Mesendoderm (in vitro differentiated cells): ENCODE measurements around the gene CPOX. TPM values are rescaled to one million over a fixed set of nuclear protein-coding genes. Genes with fewer than 3 reads are reported as not detected.
"Not testable (repeated sequence)": the region's sequence is repeated elsewhere in the genome, so short reads cannot be mapped to it uniquely, and the experiment has no call there.

Experiments
- DNase-seq: peaks from one replicate; pipeline ENCODE4 v3.0.0; 2013
- H2AK5ac ChIP-seq: 2 replicates; pipeline ENCODE4 v1.6.1; 2013; ENCODE audit warnings: low read length, inconsistent platforms
- H2BK120ac ChIP-seq: 2 replicates; pipeline ENCODE4 v1.6.1; 2013; ENCODE audit warnings: low read depth, mild to moderate bottlenecking, low read length, moderate library complexity, mixed read lengths
- H2BK15ac ChIP-seq: replicated peaks from 2 replicates; pipeline ENCODE4 v1.6.1; 2013; ENCODE audit warnings: low read depth, mild to moderate bottlenecking, moderate library complexity
- H2BK5ac ChIP-seq: 2 replicates; pipeline ENCODE4 v1.6.1; 2013; ENCODE audit warnings: low read length, inconsistent platforms
- H3K18ac ChIP-seq: 2 replicates; pipeline ENCODE4 v1.6.1; 2013; ENCODE audit warnings: mild to moderate bottlenecking, low read length, mixed read lengths
- H3K23ac ChIP-seq: one replicate; pipeline ENCODE4 v1.6.1; 2013; ENCODE audit warnings: low read length
- H3K27ac ChIP-seq: 2 replicates; pipeline ENCODE4 v1.5.1; 2013; ENCODE audit warnings: low read depth, mild to moderate bottlenecking, inconsistent platforms, low read length, moderate library complexity
- H3K27me3 ChIP-seq: 2 replicates; pipeline ENCODE4 v1.6.1; 2013; ENCODE audit warnings: low read length, control low read depth, mild to moderate bottlenecking, inconsistent platforms; ENCODE audit not compliant: insufficient read depth, poor library complexity
- H3K36me3 ChIP-seq: 2 replicates; pipeline ENCODE4 v1.6.1; 2013; ENCODE audit warnings: low read length, inconsistent platforms; ENCODE audit not compliant: control insufficient read depth, insufficient read depth
- H3K4ac ChIP-seq: one replicate; pipeline ENCODE4 v1.6.1; 2013; ENCODE audit warnings: low read depth, mild to moderate bottlenecking, low read length, moderate library complexity
- H3K4me1 ChIP-seq: 2 replicates; pipeline ENCODE4 v1.6.1; 2013; ENCODE audit warnings: low read depth, low read length, inconsistent platforms; ENCODE audit not compliant: control insufficient read depth
- H3K4me2 ChIP-seq: 2 replicates; pipeline ENCODE4 v1.6.1; 2013; ENCODE audit warnings: low read length
- H3K4me3 ChIP-seq: 2 replicates; pipeline ENCODE4 v1.5.1; 2013; ENCODE audit warnings: mild to moderate bottlenecking, low read length
- H3K56ac ChIP-seq: one replicate; pipeline ENCODE4 v1.6.1; 2013; ENCODE audit warnings: low read length
- H3K79me1 ChIP-seq: 2 replicates; pipeline ENCODE4 v1.6.1; 2013; ENCODE audit warnings: low read length, inconsistent platforms
- H3K79me2 ChIP-seq: 2 replicates; pipeline ENCODE4 v1.6.1; 2013; ENCODE audit warnings: mild to moderate bottlenecking, low read length; ENCODE audit not compliant: control insufficient read depth, insufficient read depth
- H3K9ac ChIP-seq: 2 replicates; pipeline ENCODE4 v1.6.1; 2013; ENCODE audit warnings: low read length, inconsistent platforms
- H4K5ac ChIP-seq: one replicate; pipeline ENCODE4 v1.6.1; 2013; ENCODE audit warnings: low read length
- H4K8ac ChIP-seq: one replicate; pipeline ENCODE4 v1.6.1; 2013; ENCODE audit warnings: low read depth, mild to moderate bottlenecking, control low read depth, low read length, moderate library complexity
- WGBS: extraction: QIAGEN DNeasy Blood & Tissue Kit; methylation state at CpG from one replicate; pipeline ENCODE4 v1.1.7; 2013; ENCODE audit warnings: low lambda C conversion rate, missing lambda C conversion rate; ENCODE audit not compliant: insufficient coverage; ENCODE audit errors: extremely low coverage; 5-methylcytosine and 5-hydroxymethylcytosine counted together
- polyA plus RNA-seq, 2 experiments: library from polyadenylated mRNA; stranded (reverse); fragments of 200-250 nt; gene quantifications; one replicate each; pipeline ENCODE4 v1.2.3, GENCODE V29; 2013

CPOX gene
- polyA plus RNA-seq (2013, experiment 1 of 2): 11.0 TPM
- 11.1 TPM for polyA plus RNA-seq (2013, experiment 2 of 2)

GRCh38 chr3:98593046-98593936 lies at the start of gene CPOX:
CPOX (minus strand) TSS chr3:98593611; CDS start chr3:98593504, 107 bp downstream.
- Histone ChIP-seq H3K4me3 (peak within 1 kb of the TSS; percentile 68), H3K9ac (peak within 1 kb of the TSS; percentile 81), H3K56ac (peak within 1 kb of the TSS; percentile 85), H3K4ac (peak within 1 kb of the TSS; percentile 5), H3K27me3 (no peaks in the 10 kb centered on the region), H2BK15ac (no peak within 1 kb of the TSS), H3K18ac (peak within 1 kb of the TSS; percentile 35), H4K8ac (no peak within 1 kb of the TSS), H3K27ac (peak within 1 kb of the TSS; percentile 33), H3K36me3 (no peaks in the 10 kb centered on the region), H2AK5ac (no peak within 1 kb of the TSS), H2BK5ac (no peak within 1 kb of the TSS), H3K79me1 (peaks cover 4% of the 10 kb centered on the region), H3K4me1 (peaks cover 3% of the 10 kb centered on the region), H3K4me2 (peak within 1 kb of the TSS; percentile 17), H2BK120ac (no peak within 1 kb of the TSS), H4K5ac (no peak within 1 kb of the TSS), H3K23ac (peak within 1 kb of the TSS; percentile 92), H3K79me2 (peaks cover 6% of the 10 kb centered on the region)
- DNase-seq: peak; percentile 94
- WGBS: no CpG with 5 or more reads among the region's 84 CpGs

- not testable (repeated sequence) for H3K4me1 ChIP-seq, H4K8ac ChIP-seq, H4K5ac ChIP-seq, H3K4ac ChIP-seq, H3K79me1 ChIP-seq, H3K18ac ChIP-seq, H3K79me2 ChIP-seq, H3K4me3 ChIP-seq, H3K27me3 ChIP-seq, H3K56ac ChIP-seq, H2BK120ac ChIP-seq, H3K9ac ChIP-seq, H2BK5ac ChIP-seq, H3K27ac ChIP-seq, H3K23ac ChIP-seq, H3K36me3 ChIP-seq, H3K4me2 ChIP-seq, H2BK15ac ChIP-seq, H2AK5ac ChIP-seq, DNase-seq
- no CpG with 5 or more reads among the region's 9 CpGs for whole genome bisulfite sequencing
Measured at GRCh38 chr3:98642769-98643168, 49.4 kb upstream of the CPOX start.

GRCh38 chr3:98641756-98642155 lies 48.3 kb upstream of the CPOX start:
- H3K4me2 ChIP-seq, H3K56ac ChIP-seq, H3K79me2 ChIP-seq, H3K27ac ChIP-seq, H3K27me3 ChIP-seq, H2BK120ac ChIP-seq, H3K18ac ChIP-seq, H3K4ac ChIP-seq, DNase-seq, H3K4me1 ChIP-seq, H3K79me1 ChIP-seq, H2BK5ac ChIP-seq, H3K4me3 ChIP-seq, H2AK5ac ChIP-seq, H3K23ac ChIP-seq, H4K8ac ChIP-seq, H2BK15ac ChIP-seq, H4K5ac ChIP-seq, H3K9ac ChIP-seq, H3K36me3 ChIP-seq: not testable (repeated sequence)
- WGBS: no CpG with 5 or more reads among the region's 2 CpGs

GRCh38 chr3:98638515-98638914 lies 45.1 kb upstream of the CPOX start:
- H3K4me2 ChIP-seq, H3K36me3 ChIP-seq, H3K79me2 ChIP-seq, H2AK5ac ChIP-seq, H4K8ac ChIP-seq, H2BK5ac ChIP-seq, H3K4me1 ChIP-seq, H3K56ac ChIP-seq, H3K27ac ChIP-seq, H3K4ac ChIP-seq, H3K18ac ChIP-seq, DNase-seq, H4K5ac ChIP-seq, H3K9ac ChIP-seq, H3K27me3 ChIP-seq, H2BK120ac ChIP-seq, H3K4me3 ChIP-seq, H2BK15ac ChIP-seq, H3K79me1 ChIP-seq, H3K23ac ChIP-seq: not testable (repeated sequence)
- WGBS: no CpG with 5 or more reads among the region's 2 CpGs

GRCh38 chr3:98630416-98630815 lies 37.0 kb upstream of the CPOX start:
- DNase-seq: no peak
- Histone ChIP-seq H2BK120ac (no peak overlapping the region), H3K79me2 (no peaks in the 10 kb centered on the region), H3K4me3 (no peak overlapping the region), H3K27ac (no peak overlapping the region), H2AK5ac (no peak overlapping the region), H3K79me1 (no peaks in the 10 kb centered on the region), H3K27me3 (no peaks in the 10 kb centered on the region), H3K4me1 (no peaks in the 10 kb centered on the region), H3K36me3 (no peaks in the 10 kb centered on the region), H4K8ac (no peak overlapping the region), H3K56ac (no peak overlapping the region), H3K9ac (no peak overlapping the region), H2BK5ac (no peak overlapping the region), H3K4ac (no peak overlapping the region), H4K5ac (no peak overlapping the region), H3K23ac (no peak overlapping the region), H2BK15ac (no peak overlapping the region), H3K18ac (no peak overlapping the region), H3K4me2 (no peak overlapping the region)
- no CpG with 5 or more reads among the region's 3 CpGs for WGBS

GRCh38 chr3:98628317-98628716 lies 34.9 kb upstream of the CPOX start:
- no peaks in the 10 kb centered on the region for H3K4me1 ChIP-seq
- no peak overlapping the region for H3K27ac ChIP-seq

More at GRCh38 chr3:98628317-98628716, 34.9 kb upstream of the CPOX start:
- Histone ChIP-seq H3K23ac (no peak overlapping the region), H3K4me2 (no peak overlapping the region), H3K36me3 (no peaks in the 10 kb centered on the region), H3K4me3 (no peak overlapping the region), H3K56ac (no peak overlapping the region), H2BK5ac (no peak overlapping the region), H3K79me2 (no peaks in the 10 kb centered on the region), H2AK5ac (no peak overlapping the region), H2BK120ac (no peak overlapping the region), H3K27me3 (no peaks in the 10 kb centered on the region), H3K79me1 (no peaks in the 10 kb centered on the region), H3K4ac (no peak overlapping the region), H2BK15ac (no peak overlapping the region), H3K18ac (no peak overlapping the region), H4K5ac (no peak overlapping the region), H3K9ac (no peak overlapping the region), H4K8ac (no peak overlapping the region)
- DNase-seq: no peak
